Activated CD4-positive, CD25-positive, alpha-beta regulatory T cell (primary cell): Measurements from ENCODE around the gene TRPM3.

Experiments used
- DNase-seq, 4 experiments: peaks; one replicate each; lab custom pipeline; 2025; lab: John Stamatoyannopoulos, UW

Gene TRPM3

GRCh38 chr9:70517926-70518610 lies 603.4 kb downstream of the TRPM3 start:
- no peak for DNase-seq

- DNase-seq = no peak
Measured at GRCh38 chr9:70514273-70514672, 607.1 kb downstream of the TRPM3 start.

GRCh38 chr9:70511858-70512257 lies 609.6 kb downstream of the TRPM3 start:
- no peak for DNase-seq

GRCh38 chr9:70510157-70510770 lies 611.2 kb downstream of the TRPM3 start:
- no peak for DNase-seq

GRCh38 chr9:70506159-70506558 lies 615.3 kb downstream of the TRPM3 start:
- DNase-seq = no peak

- no peak for DNase-seq
Measured at GRCh38 chr9:70504834-70505233, 616.6 kb downstream of the TRPM3 start.

GRCh38 chr9:70502690-70503089 lies 618.7 kb downstream of the TRPM3 start:
- no peak for DNase-seq

GRCh38 chr9:70500793-70501192 lies 620.6 kb downstream of the TRPM3 start:
- no peak for DNase-seq

- DNase-seq = no peak
Measured at GRCh38 chr9:70499621-70500020, 621.8 kb downstream of the TRPM3 start.

- DNase-seq = no peak
Measured at GRCh38 chr9:70498866-70499265, 622.6 kb downstream of the TRPM3 start.

- no peak for DNase-seq
Measured at GRCh38 chr9:70496244-70496643, 625.2 kb downstream of the TRPM3 start.

- no peak for DNase-seq
Measured at GRCh38 chr9:70495514-70495913, 625.9 kb downstream of the TRPM3 start.

- DNase-seq = no peak
Measured at GRCh38 chr9:70494221-70494620, 627.2 kb downstream of the TRPM3 start.

GRCh38 chr9:70493029-70493428 lies 628.4 kb downstream of the TRPM3 start:
- DNase-seq = no peak

- DNase-seq = no peak
Measured at GRCh38 chr9:70492319-70492777, 629.1 kb downstream of the TRPM3 start.

- DNase-seq = no peak
Measured at GRCh38 chr9:70491426-70492318, 629.7 kb downstream of the TRPM3 start.

- no peak for DNase-seq
Measured at GRCh38 chr9:70490478-70490877, 630.9 kb downstream of the TRPM3 start.

GRCh38 chr9:70488793-70489105 lies 632.7 kb downstream of the TRPM3 start:
- DNase-seq = no peak

- no peak for DNase-seq
Measured at GRCh38 chr9:70488098-70488792, 633.2 kb downstream of the TRPM3 start.

- no peak for DNase-seq
Measured at GRCh38 chr9:70486127-70486526, 635.3 kb downstream of the TRPM3 start.

GRCh38 chr9:70485273-70485858 lies 636.1 kb downstream of the TRPM3 start:
- DNase-seq = no peak
